WERI-Rb-1 (cell line): ENCODE measurements around the gene ITPRID2.

ENCODE experiments used
- DNase-seq: peaks from one replicate; pipeline ENCODE4 v3.0.0-alpha.2; 2020
- H3K27ac ChIP-seq: fragments of 250-450 bp; sonication (Bioruptor Pico); 2 replicates; pipeline ENCODE4 v1.5.1; 2020; ENCODE audit warnings: mild to moderate bottlenecking, moderate library complexity
- H3K27me3 ChIP-seq: fragments of 250-450 bp; sonication (Bioruptor Pico); 2 replicates; pipeline ENCODE4 v1.5.1; 2021; ENCODE audit warnings: mild to moderate bottlenecking, low read depth, moderate library complexity; ENCODE audit not compliant: insufficient read depth, severe bottlenecking
- H3K36me3 ChIP-seq: fragments of 250-450 bp; sonication (Bioruptor Pico); 2 replicates; pipeline ENCODE4 v1.5.1; 2020; ENCODE audit warnings: mild to moderate bottlenecking, moderate library complexity
- H3K4me3 ChIP-seq: 2 replicates; pipeline ENCODE4 v1.5.1; 2011; ENCODE audit warnings: low read depth, mild to moderate bottlenecking, control low read depth, low read length
- H3K9me3 ChIP-seq: fragments of 250-450 bp; sonication (Bioruptor Pico); 2 replicates; pipeline ENCODE4 v1.5.1; 2021; ENCODE audit warnings: mild to moderate bottlenecking, moderate library complexity; ENCODE audit not compliant: severe bottlenecking
- CTCF ChIP-seq: IDR thresholded peaks from 2 replicates; pipeline ENCODE4 v1.5.1; 2011; ENCODE audit warnings: low read depth, mild to moderate bottlenecking, control low read depth, inconsistent platforms, low read length

ITPRID2 gene

GRCh38 chr2:181891258-181891965 lies at the start of gene ITPRID2:
TSS of gene ITPRID2 (plus strand) at chr2:181891730. CDS start at chr2:181892067, 337 bp downstream.
- H3K36me3 ChIP-seq, result peaks cover 12% of the 10 kb centered on the region
- TF ChIP-seq CTCF, result 0 out of 2 replicates have a peak, but pooled peaks have one; percentile 6
- H3K9me3 ChIP-seq, result no peaks in the 10 kb centered on the region
- H3K4me3 ChIP-seq, result peak within 1 kb of the TSS; percentile 98
- H3K27me3 ChIP-seq, result no peaks in the 10 kb centered on the region
- peak within 1 kb of the TSS; percentile 92 for H3K27ac ChIP-seq
- DNase-seq, result peak; percentile 79

GRCh38 chr2:181844551-181845290 lies 46.8 kb upstream of the ITPRID2 start:
- Histone ChIP-seq H3K4me3 (no peak overlapping the region), H3K36me3 (no peaks in the 10 kb centered on the region), H3K27ac (no peak overlapping the region), H3K27me3 (no peaks in the 10 kb centered on the region), H3K9me3 (no peaks in the 10 kb centered on the region)
- no peak for TF ChIP-seq CTCF
- no peak for DNase-seq

- no peak for DNase-seq
These were observed 44.9 kb upstream of the ITPRID2 start for GRCh38 chr2:181846399-181847197.

GRCh38 chr2:181847198-181847556 lies 44.4 kb upstream of the ITPRID2 start:
- Histone ChIP-seq H3K27me3 (no peaks in the 10 kb centered on the region), H3K9me3 (no peaks in the 10 kb centered on the region), H3K36me3 (no peaks in the 10 kb centered on the region), H3K27ac (no peak overlapping the region), H3K4me3 (no peak overlapping the region)
- TF ChIP-seq CTCF, result no peak
- DNase-seq, result no peak

More at GRCh38 chr2:181846399-181847197, 44.9 kb upstream of the ITPRID2 start:
- TF ChIP-seq CTCF, result no peak
- Histone ChIP-seq H3K27ac (no peak overlapping the region), H3K36me3 (no peaks in the 10 kb centered on the region), H3K27me3 (no peaks in the 10 kb centered on the region), H3K4me3 (no peak overlapping the region), H3K9me3 (no peaks in the 10 kb centered on the region)

- H3K36me3 ChIP-seq, result no peaks in the 10 kb centered on the region
- H3K9me3 ChIP-seq, result no peaks in the 10 kb centered on the region
- no peak for TF ChIP-seq CTCF
- DNase-seq, result no peak
- H3K27me3 ChIP-seq, result no peaks in the 10 kb centered on the region
- no peak overlapping the region for H3K27ac ChIP-seq
- H3K4me3 ChIP-seq, result no peak overlapping the region
These were observed 43.8 kb upstream of the ITPRID2 start for GRCh38 chr2:181847702-181848101.
